ENCODE measurements around the gene NR1H3. TPM values are rescaled to one million over a fixed set of nuclear protein-coding genes. Genes with fewer than 3 reads are reported as not detected.

NR1H3 gene
- total RNA-seq, 1 donor from 2014 or later = 3.8 TPM

DNA sequence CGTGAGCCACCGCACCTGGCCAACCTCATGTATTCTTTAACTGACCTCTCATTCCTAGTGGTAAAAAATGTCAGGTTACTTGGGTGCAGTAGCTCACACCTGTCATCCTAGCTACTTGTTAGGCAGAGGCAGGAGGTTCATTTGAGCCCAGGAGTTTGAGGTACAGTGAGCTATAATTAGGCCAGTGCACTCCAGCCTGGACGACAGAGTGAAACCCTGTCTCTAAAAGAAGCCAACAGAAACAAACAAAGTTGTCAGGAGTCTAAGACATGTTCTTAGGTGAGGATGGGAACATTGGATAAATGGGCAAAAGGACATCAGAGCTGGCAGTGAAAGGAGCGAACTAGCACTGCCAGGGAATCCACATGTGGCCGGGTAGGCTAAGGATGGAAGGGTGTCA, 30.3 kb downstream of the NR1H3 start:
- Histone ChIP-seq H3K27me3 (ENCODE audit: control insufficient read depth, insufficient read depth, low read length) (no peaks in the 10 kb centered on the region), H3K4me3 (ENCODE audit: low read depth, low read length) (no peak overlapping the region), H3K36me3 (ENCODE audit: control insufficient read depth, insufficient read depth, low read length) (peaks cover 2% of the 10 kb centered on the region)
- TF ChIP-seq, protein P1, sequence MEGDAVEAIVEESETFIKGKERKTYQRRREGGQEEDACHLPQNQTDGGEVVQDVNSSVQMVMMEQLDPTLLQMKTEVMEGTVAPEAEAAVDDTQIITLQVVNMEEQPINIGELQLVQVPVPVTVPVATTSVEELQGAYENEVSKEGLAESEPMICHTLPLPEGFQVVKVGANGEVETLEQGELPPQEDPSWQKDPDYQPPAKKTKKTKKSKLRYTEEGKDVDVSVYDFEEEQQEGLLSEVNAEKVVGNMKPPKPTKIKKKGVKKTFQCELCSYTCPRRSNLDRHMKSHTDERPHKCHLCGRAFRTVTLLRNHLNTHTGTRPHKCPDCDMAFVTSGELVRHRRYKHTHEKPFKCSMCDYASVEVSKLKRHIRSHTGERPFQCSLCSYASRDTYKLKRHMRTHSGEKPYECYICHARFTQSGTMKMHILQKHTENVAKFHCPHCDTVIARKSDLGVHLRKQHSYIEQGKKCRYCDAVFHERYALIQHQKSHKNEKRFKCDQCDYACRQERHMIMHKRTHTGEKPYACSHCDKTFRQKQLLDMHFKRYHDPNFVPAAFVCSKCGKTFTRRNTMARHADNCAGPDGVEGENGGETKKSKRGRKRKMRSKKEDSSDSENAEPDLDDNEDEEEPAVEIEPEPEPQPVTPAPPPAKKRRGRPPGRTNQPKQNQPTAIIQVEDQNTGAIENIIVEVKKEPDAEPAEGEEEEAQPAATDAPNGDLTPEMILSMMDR (IDR thresholded peaks at IDR 0.05; ENCODE audit: insufficient read depth, low read length, poor library complexity, severe bottlenecking) = no peak
- no peak for DNase-seq (ENCODE audit: low read depth)

DNA sequence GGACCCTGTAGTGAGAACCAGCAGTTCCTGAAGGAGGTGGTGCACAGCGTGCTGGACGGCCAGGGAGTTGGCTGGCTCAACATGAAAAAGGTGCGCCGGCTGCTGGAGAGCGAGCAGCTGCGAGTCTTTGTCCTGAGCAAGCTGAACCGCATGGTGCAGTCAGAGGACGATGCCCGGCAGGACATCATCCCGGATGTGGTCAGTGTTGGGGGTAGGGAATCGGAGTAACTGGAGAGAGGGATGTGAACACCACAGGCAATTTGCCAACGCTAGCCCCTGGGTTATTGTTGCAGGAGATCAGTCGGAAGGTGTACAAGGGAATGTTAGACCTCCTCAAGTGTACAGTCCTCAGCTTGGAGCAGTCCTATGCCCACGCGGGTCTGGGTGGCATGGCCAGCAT, 32.1 kb downstream of the NR1H3 start:
- no peaks in the 10 kb centered on the region for H3K27me3 ChIP-seq (ENCODE audit: control insufficient read depth, insufficient read depth, low read length)
- DNase-seq (ENCODE audit: low read depth) = no peak
- H3K4me3 ChIP-seq (ENCODE audit: low read depth, low read length) = no peak overlapping the region
- H3K36me3 ChIP-seq (ENCODE audit: control insufficient read depth, insufficient read depth, low read length) = peaks cover 4% of the 10 kb centered on the region
- TF ChIP-seq, protein P1 (IDR thresholded peaks at IDR 0.05; ENCODE audit: insufficient read depth, low read length, poor library complexity, severe bottlenecking) = no peak

- no peak for DNase-seq (ENCODE audit: low read depth)
- Histone ChIP-seq H3K4me3 (ENCODE audit: low read depth, low read length) (no peak overlapping the region), H3K36me3 (ENCODE audit: control insufficient read depth, insufficient read depth, low read length) (peaks cover 1% of the 10 kb centered on the region), H3K27me3 (ENCODE audit: control insufficient read depth, insufficient read depth, low read length) (no peaks in the 10 kb centered on the region)
- TF ChIP-seq, protein P1 (IDR thresholded peaks at IDR 0.05; ENCODE audit: insufficient read depth, low read length, poor library complexity, severe bottlenecking) = no peak
Observed at GRCh38 chr11:47295385-47295784, 37.6 kb downstream of the NR1H3 start.

- no peak overlapping the region for H3K4me3 ChIP-seq (ENCODE audit: low read depth, low read length)
- no peak for DNase-seq (ENCODE audit: low read depth)
- H3K36me3 ChIP-seq (ENCODE audit: control insufficient read depth, insufficient read depth, low read length) = peaks cover 1% of the 10 kb centered on the region
- no peaks in the 10 kb centered on the region for H3K27me3 ChIP-seq (ENCODE audit: control insufficient read depth, insufficient read depth, low read length)
- TF ChIP-seq, protein P1 (IDR thresholded peaks at IDR 0.05; ENCODE audit: insufficient read depth, low read length, poor library complexity, severe bottlenecking) = no peak
Observed at GRCh38 chr11:47296045-47296444, 38.2 kb downstream of the NR1H3 start.

DNA sequence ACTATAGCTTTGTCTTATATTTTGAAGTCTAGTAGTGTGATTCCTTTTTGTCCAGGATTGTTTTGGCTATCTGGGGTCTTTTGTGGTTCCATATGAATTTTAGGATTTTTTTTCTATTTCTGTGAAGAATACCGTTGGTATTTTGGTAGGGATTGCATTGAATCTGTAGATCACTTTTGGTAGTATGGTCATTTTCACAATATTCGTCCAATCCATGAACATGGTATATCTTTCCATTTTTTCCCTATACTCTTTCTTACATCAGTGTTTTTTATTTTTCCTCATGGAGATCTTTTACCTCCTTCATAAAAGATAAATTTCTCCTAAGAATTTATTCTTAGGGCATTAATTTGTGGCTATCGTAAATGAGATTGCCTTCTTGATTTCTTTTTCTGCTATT, 41.3 kb downstream of the NR1H3 start:
- Histone ChIP-seq H3K4me3 (ENCODE audit: low read depth, low read length) (no peak overlapping the region), H3K36me3 (ENCODE audit: control insufficient read depth, insufficient read depth, low read length) (no peaks in the 10 kb centered on the region), H3K27me3 (ENCODE audit: control insufficient read depth, insufficient read depth, low read length) (no peaks in the 10 kb centered on the region)
- TF ChIP-seq, protein P1 (IDR thresholded peaks at IDR 0.05; ENCODE audit: insufficient read depth, low read length, poor library complexity, severe bottlenecking) = no peak
- DNase-seq (ENCODE audit: low read depth) = no peak

DNA sequence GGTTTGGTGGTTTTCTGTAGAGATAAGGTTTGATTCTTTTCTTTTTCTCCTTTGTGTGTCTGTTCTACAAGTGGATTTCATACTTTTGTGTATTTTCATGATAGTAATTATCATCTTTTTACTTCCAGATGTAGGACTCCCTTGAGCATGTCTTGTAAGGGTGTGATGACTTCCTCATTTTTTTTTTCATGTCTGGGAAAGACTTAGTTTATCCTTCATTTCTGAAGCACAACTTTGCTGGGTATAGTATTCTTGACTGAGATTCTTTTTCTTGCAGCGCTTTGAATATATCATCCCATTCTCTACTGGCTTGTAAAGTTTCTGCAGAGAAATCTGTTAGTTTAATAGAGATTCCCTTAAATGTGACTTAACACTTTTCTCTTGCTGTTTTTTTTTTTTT, 45.1 kb downstream of the NR1H3 start:
- Histone ChIP-seq H3K4me3 (ENCODE audit: low read depth, low read length) (no peak overlapping the region), H3K27me3 (ENCODE audit: control insufficient read depth, insufficient read depth, low read length) (no peaks in the 10 kb centered on the region), H3K36me3 (ENCODE audit: control insufficient read depth, insufficient read depth, low read length) (no peaks in the 10 kb centered on the region)
- TF ChIP-seq, protein P1 (IDR thresholded peaks at IDR 0.05; ENCODE audit: insufficient read depth, low read length, poor library complexity, severe bottlenecking) = no peak
- no peak for DNase-seq (ENCODE audit: low read depth)

Measured in kidney epithelial cell (primary cell).